Esophagus muscularis mucosa (tissue), 4 donors: ENCODE results near the gene GALNT18. TPM values are rescaled to one million over a fixed set of nuclear protein-coding genes. Genes with fewer than 3 reads are reported as not detected.
A peak's percentile ranks its signal among the peaks of the same experiment; 100 is the strongest.

Source experiments
- DNase-seq: peaks from one replicate; pipeline ENCODE4 v3.0.0-alpha.2; 2017; ENCODE audit errors: extremely low spot score
- H3K27ac ChIP-seq, 4 donors: fragments of 200-600 bp; sonication (generic); replicated peaks in 1 of 4; 1 replicate in 3 of 4; 2 replicates in 1 of 4; pipeline ENCODE4 v1.5.1; 2016 to 2019; ENCODE audit warnings: mild to moderate bottlenecking in 1 of 4
- H3K27me3 ChIP-seq, 4 donors: fragments of 200-600 bp; sonication (generic); one replicate each; pipeline versions ENCODE4 v1.5.1 to v1.6.0; 2016 to 2019
- H3K36me3 ChIP-seq, 4 donors: fragments of 200-600 bp; sonication (generic); one replicate each; pipeline ENCODE4 v1.5.1; 2016 to 2019
- H3K4me1 ChIP-seq, 4 donors: fragments of 200-600 bp; sonication (generic); one replicate each; pipeline ENCODE4 v1.5.1; 2016 to 2019
- H3K4me3 ChIP-seq, 4 donors: fragments of 200-600 bp; sonication (generic); 1 replicate in 2 of 4; 2 replicates in 2 of 4; pipeline ENCODE4 v1.5.1; 2016 to 2019; ENCODE audit warnings: mild to moderate bottlenecking in 4 of 4, moderate library complexity in 1 of 4
- H3K9me3 ChIP-seq, 4 donors: fragments of 200-600 bp; sonication (generic); 1 replicate in 3 of 4; 2 replicates in 1 of 4; pipeline ENCODE4 v1.5.1; 2016 to 2019
- CTCF ChIP-seq, 3 experiments: fragments of 200-600 bp in 2 of 3; fragments of 450-650 bp in 1 of 3; sonication (generic) in 2 of 3; IDR thresholded peaks; one replicate each; pipeline ENCODE4 v1.5.1; 2017 to 2019; ENCODE audit warnings: antibody characterized with exemption in 3 of 3, mild to moderate bottlenecking in 2 of 3, moderate library complexity in 1 of 3
- EP300 ChIP-seq: sonication (generic); formaldehyde crosslinking; IDR thresholded peaks from one replicate; pipeline ENCODE4 v1.6.1; 2017; ENCODE audit warnings: antibody characterized with exemption
- POLR2A ChIP-seq: fragments of 450-650 bp; IDR thresholded peaks from one replicate; pipeline ENCODE4 v1.6.1; 2017; ENCODE audit warnings: antibody characterized with exemption, moderate library complexity, mild to moderate bottlenecking, low read depth
- POLR2AphosphoS5 ChIP-seq, 2 donors: sonication (generic); formaldehyde crosslinking; IDR thresholded peaks; one replicate each; pipeline ENCODE4 v1.6.1; 2017; ENCODE audit warnings: antibody characterized with exemption in 2 of 2
- WGBS: methylation state at CpG from one replicate; pipeline ENCODE4 v1.1.5; 2018; 5-methylcytosine and 5-hydroxymethylcytosine counted together
- intact Hi-C: fragments of 100-400 bp; cut with DNase I; formaldehyde crosslinking; loops from one replicate; pipeline ENCODE4 v1.15.1; 2023
- total RNA-seq, 4 donors: library from RNA; depleted of rRNA; stranded (reverse); fragments of >200 nt; gene quantifications; one replicate each; pipeline versions ENCODE4 v1.1.0 to v1.2.1, GENCODE V29; 2016

GALNT18 gene
- total RNA-seq, 4 donors from 2014 or later: 29.1 to 67.0 (median 49.3) TPM

GRCh38 chr11:11231763-11232162 lies 390.0 kb downstream of the GALNT18 start:
- 88% methylated on average over 5 of the region's 5 CpGs for WGBS
- Histone ChIP-seq H3K4me3 (no peak overlapping the region), H3K9me3 (no peaks in the 10 kb centered on the region), H3K4me1 (peaks cover 0 to 8% (median 4%) of the 10 kb centered on the region in 4 donors), H3K27ac (no peak overlapping the region), H3K36me3 (no peaks in the 10 kb centered on the region), H3K27me3 (no peaks in the 10 kb centered on the region)
- DNase-seq: no peak
- intact Hi-C loops: no loop called here
- TF ChIP-seq POLR2A: no peak
- no peak for TF ChIP-seq CTCF (IDR thresholded peaks at IDR 0.05)
- TF ChIP-seq POLR2AphosphoS5 (IDR thresholded peaks at IDR 0.05): no peak
- no peak for TF ChIP-seq EP300

GRCh38 chr11:11230802-11231562 lies 390.8 kb downstream of the GALNT18 start:
- H3K36me3 ChIP-seq: no peaks in the 10 kb centered on the region
- TF ChIP-seq EP300: no peak
- no peak for TF ChIP-seq POLR2A
- TF ChIP-seq POLR2AphosphoS5 (IDR thresholded peaks at IDR 0.05): no peak
- TF ChIP-seq CTCF (IDR thresholded peaks at IDR 0.05): peak; percentile 11 to 22 (median 22)
- intact Hi-C loops: no loop called here
- DNase-seq: no peak
- no peaks in the 10 kb centered on the region for H3K27me3 ChIP-seq
- H3K4me3 ChIP-seq: no peak overlapping the region
- no peak overlapping the region for H3K27ac ChIP-seq
- 49% methylated on average over 6 of the region's 7 CpGs for WGBS
- peaks cover 0 to 3% (median 0%) of the 10 kb centered on the region in 4 donors for H3K9me3 ChIP-seq
- H3K4me1 ChIP-seq: peaks cover 0 to 5% (median 2%) of the 10 kb centered on the region in 4 donors

GRCh38 chr11:11230087-11230486 lies 391.7 kb downstream of the GALNT18 start:
- Histone ChIP-seq H3K27ac (no peak overlapping the region), H3K4me1 (peaks cover 0 to 5% (median 2%) of the 10 kb centered on the region in 4 donors), H3K27me3 (no peaks in the 10 kb centered on the region), H3K36me3 (no peaks in the 10 kb centered on the region), H3K9me3 (peaks cover 0 to 3% (median 0%) of the 10 kb centered on the region in 4 donors), H3K4me3 (no peak overlapping the region)
- no peak for TF ChIP-seq POLR2AphosphoS5 (IDR thresholded peaks at IDR 0.05)
- TF ChIP-seq CTCF (IDR thresholded peaks at IDR 0.05): no peak
- TF ChIP-seq POLR2A: no peak
- TF ChIP-seq EP300: no peak
- intact Hi-C loops: no loop called here
- 100% methylated on average over 1 of the region's 1 CpG for WGBS
- no peak for DNase-seq

- Histone ChIP-seq H3K9me3 (peaks cover 0 to 3% (median 0%) of the 10 kb centered on the region in 4 donors), H3K27me3 (no peaks in the 10 kb centered on the region), H3K4me3 (no peak overlapping the region), H3K4me1 (peaks cover 0 to 5% (median 2%) of the 10 kb centered on the region in 4 donors), H3K36me3 (no peaks in the 10 kb centered on the region), H3K27ac (no peak overlapping the region)
- WGBS: 95% methylated on average over 2 of the region's 2 CpGs
- DNase-seq: no peak
- TF ChIP-seq EP300: no peak
- no peak for TF ChIP-seq POLR2AphosphoS5 (IDR thresholded peaks at IDR 0.05)
- TF ChIP-seq POLR2A: no peak
- TF ChIP-seq CTCF (IDR thresholded peaks at IDR 0.05): no peak
- intact Hi-C loops: no loop called here
These were observed 392.2 kb downstream of the GALNT18 start for GRCh38 chr11:11229647-11230046.
